ENCODE data around the gene ERC1.

Gene ERC1

DNA sequence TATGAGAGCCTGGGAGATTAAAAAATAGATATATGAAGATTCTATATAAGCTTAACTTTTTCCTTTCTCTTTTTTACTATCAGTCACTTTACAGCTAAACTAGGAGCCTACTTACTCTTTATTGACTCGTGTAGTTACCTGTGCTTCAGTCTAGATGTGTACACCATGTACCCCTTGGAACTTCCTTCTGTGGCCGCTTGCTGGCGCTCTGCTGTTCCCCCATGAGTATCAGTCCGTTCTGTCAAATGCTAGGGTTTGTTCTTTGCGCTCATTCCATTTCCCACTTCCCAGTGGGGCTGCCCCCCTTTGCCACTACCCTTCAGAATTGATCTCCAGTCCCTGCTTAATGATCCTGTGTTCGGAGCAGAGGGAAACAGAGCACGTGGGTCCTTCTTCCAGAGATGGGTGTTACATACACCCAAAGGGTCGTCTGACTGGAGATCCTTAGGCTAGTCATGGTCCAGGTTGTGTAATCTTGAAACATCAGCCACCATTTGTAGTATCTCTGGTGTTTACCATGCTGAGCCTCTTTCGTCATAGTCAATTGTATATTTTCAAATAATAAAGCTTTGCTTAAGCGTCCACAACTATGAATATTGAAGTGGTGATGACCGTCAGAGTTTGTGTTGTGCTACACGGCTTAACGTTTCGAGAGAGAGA lies 443.4 kb downstream of the ERC1 start:
- DNase-seq: no peak
- in situ Hi-C loops (cut with MboI; ENCODE audit: low pct_unique_long_range_greater_than_20kb, low sequenced_read_pairs): no loop called here

DNA sequence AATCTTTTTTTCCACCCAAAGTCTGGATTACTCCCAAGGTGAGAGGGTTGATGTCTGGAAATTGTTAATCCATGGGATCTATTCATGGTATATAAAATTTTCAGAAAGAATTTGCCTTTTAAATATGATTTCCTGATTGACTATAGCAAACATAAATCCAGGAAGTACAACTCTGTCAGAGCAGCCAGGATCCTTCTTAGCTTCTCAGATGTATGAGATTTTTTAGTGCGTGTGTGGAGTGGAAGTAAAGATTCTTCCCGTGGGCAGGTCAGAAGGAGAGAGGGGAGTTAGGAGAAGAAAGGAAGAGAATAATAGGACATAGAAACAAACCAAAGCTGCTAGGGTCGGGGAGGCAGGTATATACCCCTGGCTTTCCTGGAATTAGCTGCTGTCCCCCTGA lies 444.0 kb downstream of the ERC1 start:
- no peak for DNase-seq
- in situ Hi-C loops (cut with MboI; ENCODE audit: low pct_unique_long_range_greater_than_20kb, low sequenced_read_pairs): no loop called here

DNA sequence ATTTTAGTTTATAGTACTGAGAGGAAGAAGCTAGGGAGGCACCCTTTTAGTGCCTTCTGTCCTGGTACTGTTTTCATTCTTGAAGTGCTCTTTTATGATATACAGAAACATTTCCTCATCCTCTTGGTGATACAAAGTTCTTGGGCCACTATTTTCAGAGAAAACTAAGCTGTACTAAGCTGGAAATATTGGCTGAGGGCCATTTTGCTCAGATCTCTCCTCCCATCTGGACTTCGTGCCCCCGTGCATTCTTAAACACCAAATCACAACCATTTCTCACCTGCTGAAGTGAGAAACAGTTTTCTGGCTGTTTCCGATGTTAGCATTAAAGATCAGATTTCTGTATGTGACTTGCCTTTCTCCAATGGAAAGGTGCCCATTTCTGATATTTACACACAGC lies 444.4 kb downstream of the ERC1 start:
- no peak for DNase-seq
- in situ Hi-C loops (cut with MboI; ENCODE audit: low pct_unique_long_range_greater_than_20kb, low sequenced_read_pairs): no loop called here

DNA sequence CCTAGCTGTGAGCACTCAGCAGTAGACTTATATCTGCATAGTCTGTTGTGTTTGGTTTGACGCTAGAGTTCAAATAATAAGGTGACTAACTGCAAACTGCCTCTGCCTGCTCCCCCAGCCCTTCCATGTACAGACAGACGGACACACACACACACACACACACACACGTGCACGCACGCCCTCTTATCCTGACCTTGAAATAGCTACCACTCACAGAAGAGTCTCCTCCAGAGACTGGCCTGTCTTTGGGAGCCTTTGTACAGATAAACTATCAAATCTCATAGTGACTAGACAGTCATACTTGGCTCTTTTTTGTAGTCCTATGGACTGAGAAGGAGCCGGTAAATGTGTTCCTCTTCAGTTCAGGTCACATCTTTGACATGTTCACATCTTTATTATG lies 445.0 kb downstream of the ERC1 start:
- in situ Hi-C loops (cut with MboI; ENCODE audit: low pct_unique_long_range_greater_than_20kb, low sequenced_read_pairs): no loop called here
- DNase-seq: no peak

DNA sequence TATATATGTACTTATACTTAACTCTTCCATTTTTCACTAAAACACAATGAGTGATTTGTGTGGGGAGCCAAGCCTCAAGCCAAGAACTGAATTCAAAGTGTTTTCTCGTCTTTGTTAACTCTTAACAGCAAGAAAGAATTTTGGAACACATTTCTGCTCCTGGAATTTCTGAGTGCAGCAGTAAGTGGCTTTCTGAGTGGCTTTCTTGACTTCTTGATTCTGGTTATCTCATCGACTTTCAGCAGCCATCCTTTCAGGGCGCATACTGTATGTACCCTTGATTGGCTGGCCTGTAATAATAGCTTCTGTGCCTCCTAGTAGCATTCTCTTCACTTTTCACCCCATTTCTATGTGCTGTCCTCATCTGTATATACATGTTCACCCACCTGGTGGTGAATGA lies 446.0 kb downstream of the ERC1 start:
- no peak for DNase-seq
- in situ Hi-C loops (cut with MboI; ENCODE audit: low pct_unique_long_range_greater_than_20kb, low sequenced_read_pairs): no loop called here

DNA sequence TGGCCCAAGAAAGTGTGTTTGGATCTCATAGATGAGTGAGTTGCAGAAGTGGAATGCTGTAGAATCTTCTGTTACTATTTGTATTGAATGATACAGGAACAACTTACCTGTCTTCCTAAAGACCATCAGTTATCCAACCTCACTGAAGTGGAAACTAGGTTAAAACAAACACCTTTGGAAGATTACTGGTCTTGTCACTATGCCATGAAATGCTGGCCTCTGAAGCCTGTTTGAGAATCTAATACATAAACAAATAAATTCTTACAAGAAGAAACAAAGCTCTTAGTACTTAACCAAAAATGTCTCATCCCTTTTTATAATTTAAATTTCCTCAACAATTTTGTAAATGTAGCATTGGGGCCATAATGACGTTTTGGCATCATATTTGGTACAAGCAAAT lies 448.2 kb downstream of the ERC1 start:
- in situ Hi-C loops (cut with MboI; ENCODE audit: low pct_unique_long_range_greater_than_20kb, low sequenced_read_pairs): no loop called here
- DNase-seq: no peak

DNA sequence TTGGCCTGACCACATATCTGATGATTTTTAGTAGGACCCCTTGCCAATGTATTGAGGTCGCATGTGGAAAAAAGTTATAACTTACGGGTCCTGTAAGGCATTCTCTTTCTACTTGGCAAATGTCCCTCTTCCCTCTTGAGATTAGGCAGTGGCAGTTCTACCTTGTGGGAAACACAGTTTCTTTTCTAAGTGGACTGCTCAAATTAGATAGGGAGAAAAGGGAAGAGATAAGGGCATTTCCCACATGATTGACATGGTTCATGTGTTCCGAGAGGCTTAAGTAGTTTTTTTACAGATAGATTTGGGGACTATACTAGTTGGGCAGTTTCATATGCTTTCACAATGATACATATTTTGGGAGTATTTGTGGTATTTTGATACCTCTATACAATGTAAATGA lies 448.7 kb downstream of the ERC1 start:
- DNase-seq: peak; percentile 19
- in situ Hi-C loops (cut with MboI; ENCODE audit: low pct_unique_long_range_greater_than_20kb, low sequenced_read_pairs): no loop called here

DNA sequence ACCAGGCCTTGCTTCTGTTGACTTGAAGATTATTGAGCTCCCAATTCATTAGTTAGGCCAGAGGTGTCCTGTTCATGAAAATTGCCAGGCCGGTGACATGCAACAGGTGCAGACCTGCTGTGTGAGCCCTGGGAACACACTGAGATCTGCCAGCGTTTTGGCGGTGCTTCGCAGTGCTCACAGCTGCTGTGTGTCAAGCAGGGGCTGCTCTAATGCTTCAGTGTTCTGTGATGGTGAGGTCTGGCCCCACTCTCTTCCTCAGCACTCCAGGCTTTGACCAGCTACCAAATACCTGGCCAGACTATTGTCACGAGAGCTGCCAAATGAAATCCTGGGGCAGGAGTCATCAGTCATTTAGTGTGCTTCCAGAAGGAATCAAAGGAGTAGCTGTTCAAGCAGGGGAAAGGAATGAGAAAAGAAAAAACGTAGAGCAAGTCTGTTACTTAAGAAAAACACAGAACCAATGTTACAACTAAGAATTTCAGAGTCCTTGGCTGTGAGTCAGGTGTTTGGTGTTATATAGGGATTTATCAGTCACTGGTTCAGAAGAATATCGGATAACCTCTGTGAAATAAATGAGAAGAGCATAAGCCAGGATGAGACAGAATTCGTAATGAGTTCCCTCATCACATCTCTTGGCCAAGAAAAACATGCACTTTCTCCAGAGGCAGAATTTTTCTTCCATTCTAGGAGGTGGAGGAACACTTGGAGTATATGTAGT lies 452.6 kb downstream of the ERC1 start:
- DNase-seq: no peak
- in situ Hi-C loops (cut with MboI; ENCODE audit: low pct_unique_long_range_greater_than_20kb, low sequenced_read_pairs): no loop called here

DNA sequence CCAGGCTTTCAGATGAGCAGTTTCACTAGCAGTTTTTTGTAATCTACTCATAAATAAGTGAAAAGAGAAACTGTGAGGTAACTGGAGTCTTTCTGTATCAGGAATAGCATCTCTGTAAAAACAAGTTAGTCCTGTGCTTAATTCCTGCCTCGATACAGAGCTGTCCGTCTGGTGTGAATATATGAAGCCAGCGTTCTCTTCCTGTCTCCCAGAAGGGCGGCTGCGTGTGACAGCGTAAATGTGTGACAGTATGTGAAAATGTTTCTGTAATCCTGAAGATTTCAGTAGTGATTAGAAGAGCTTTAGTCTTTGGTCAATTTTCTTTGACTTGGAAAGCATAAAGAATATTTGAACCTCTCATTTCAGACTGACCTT lies 453.1 kb downstream of the ERC1 start:
- in situ Hi-C loops (cut with MboI; ENCODE audit: low pct_unique_long_range_greater_than_20kb, low sequenced_read_pairs): no loop called here
- DNase-seq: no peak

DNA sequence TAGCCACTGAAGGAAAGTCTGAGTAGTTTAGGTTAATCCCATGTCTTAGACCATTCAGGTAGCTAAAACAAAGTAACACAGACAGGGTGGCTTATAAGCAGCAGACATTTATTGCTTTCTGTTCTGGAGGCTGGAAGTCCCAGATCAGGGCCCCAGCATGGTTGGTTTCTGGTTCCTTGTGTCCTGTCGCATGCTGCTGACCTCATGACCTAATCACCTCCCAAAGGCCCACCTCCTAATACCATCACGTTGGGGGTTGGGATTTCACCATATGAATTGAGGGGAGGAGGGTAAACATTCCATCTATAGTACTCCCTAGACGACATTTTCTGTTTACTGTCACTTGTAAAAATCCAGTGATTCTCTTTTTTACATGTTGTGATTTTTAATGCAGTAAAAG lies 454.8 kb downstream of the ERC1 start:
- no peak for DNase-seq
- in situ Hi-C loops (cut with MboI; ENCODE audit: low pct_unique_long_range_greater_than_20kb, low sequenced_read_pairs): no loop called here

DNA sequence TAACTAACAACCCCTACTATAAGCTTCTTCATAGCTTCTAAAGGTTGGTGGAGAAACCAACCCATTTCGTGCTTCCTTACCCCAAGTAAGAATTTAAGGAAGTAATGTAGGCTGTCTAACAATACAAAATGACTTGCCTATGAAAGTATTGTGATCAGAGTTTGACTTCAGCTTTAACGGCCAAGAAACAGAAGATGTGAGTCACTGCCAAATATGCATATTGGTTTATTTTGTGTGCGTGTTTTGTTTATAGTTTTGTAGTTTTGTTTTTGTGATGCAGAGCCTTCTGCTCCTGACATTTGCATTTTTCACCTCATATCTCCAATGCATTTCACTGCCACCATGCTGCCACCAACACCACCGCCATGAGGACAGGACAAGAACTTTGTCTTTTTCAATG lies 457.3 kb downstream of the ERC1 start:
- in situ Hi-C loops (cut with MboI; ENCODE audit: low pct_unique_long_range_greater_than_20kb, low sequenced_read_pairs): no loop called here
- DNase-seq: no peak

DNA sequence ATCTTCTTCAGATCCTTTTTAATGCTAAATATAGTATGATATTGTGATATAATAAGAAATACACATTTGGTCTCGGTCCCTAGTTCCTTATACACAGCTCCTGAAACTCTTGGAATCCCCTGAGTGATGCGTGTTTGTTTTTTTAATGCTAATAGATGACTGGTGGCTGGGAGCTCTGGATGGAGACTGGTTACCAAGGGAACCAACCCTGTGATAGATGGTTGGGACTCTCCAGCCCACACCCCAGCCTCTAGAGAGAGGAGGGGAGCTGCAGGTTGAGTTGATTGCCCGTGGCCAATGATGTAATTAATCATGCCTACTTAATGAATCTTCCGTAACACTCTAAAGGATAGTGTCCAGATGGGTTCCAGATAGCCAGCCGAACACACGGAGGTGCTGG lies 462.8 kb downstream of the ERC1 start:
- no peak for DNase-seq
- in situ Hi-C loops (cut with MboI; ENCODE audit: low pct_unique_long_range_greater_than_20kb, low sequenced_read_pairs): no loop called here

DNA sequence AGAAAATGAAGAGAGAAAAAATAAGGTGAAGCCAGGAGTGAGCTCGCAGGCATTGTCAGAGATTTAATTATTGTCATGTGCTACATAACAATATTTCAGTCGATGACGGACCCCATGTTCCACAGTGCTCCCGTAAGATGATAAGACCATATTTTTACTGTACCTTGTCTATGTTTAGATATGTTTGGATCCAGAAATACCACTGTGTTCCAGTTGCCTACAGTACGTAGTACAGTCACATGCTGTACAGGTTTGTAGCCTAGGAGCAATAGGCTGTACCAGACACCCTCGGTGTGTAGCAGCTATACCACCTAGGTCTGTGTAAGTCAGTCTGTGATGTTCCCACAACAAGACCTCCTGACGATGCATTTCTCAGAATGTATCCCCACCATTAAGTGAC lies 465.9 kb downstream of the ERC1 start:
- in situ Hi-C loops (cut with MboI; ENCODE audit: low pct_unique_long_range_greater_than_20kb, low sequenced_read_pairs): no loop called here
- DNase-seq: no peak

DNA sequence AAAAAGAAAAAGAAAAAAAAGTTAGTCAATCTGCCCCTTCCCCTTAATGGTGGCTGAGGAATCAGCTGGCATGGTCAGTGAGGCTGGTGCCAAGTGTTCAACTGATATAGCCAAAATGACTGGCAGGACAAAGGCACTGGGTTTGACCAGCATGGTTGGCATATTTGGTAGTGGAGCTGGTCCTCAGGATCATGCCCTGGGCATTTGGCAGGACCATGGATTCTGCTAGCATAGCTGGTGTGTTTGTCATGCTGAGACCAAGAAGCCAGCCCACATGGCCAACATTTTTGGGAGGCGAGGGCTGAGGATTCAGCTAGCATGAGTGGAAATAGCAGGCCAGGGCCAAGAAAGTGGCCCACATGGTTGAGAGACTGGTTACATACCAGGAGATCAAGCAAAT lies 466.9 kb downstream of the ERC1 start:
- DNase-seq: no peak
- in situ Hi-C loops (cut with MboI; ENCODE audit: low pct_unique_long_range_greater_than_20kb, low sequenced_read_pairs): no loop called here

DNA sequence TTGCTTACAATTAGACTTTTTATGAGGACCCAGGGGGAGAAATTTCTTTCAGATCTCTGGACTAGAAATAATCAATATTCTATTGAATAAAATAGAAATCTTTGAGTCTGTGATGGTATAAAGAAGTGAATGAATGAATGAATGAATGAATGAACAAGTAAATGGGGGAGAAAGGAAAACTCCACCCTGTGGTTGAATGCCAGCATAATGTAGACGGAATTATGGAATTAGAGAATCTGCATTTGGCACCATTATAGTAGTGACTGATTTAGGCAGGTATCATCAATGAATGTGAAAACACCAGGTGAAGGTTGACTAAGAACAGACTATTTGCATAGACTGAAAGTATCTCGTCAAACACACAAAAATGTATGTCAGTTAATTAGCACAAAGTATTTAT lies 468.3 kb downstream of the ERC1 start:
- no peak for DNase-seq
- in situ Hi-C loops (cut with MboI; ENCODE audit: low pct_unique_long_range_greater_than_20kb, low sequenced_read_pairs): no loop called here

DNA sequence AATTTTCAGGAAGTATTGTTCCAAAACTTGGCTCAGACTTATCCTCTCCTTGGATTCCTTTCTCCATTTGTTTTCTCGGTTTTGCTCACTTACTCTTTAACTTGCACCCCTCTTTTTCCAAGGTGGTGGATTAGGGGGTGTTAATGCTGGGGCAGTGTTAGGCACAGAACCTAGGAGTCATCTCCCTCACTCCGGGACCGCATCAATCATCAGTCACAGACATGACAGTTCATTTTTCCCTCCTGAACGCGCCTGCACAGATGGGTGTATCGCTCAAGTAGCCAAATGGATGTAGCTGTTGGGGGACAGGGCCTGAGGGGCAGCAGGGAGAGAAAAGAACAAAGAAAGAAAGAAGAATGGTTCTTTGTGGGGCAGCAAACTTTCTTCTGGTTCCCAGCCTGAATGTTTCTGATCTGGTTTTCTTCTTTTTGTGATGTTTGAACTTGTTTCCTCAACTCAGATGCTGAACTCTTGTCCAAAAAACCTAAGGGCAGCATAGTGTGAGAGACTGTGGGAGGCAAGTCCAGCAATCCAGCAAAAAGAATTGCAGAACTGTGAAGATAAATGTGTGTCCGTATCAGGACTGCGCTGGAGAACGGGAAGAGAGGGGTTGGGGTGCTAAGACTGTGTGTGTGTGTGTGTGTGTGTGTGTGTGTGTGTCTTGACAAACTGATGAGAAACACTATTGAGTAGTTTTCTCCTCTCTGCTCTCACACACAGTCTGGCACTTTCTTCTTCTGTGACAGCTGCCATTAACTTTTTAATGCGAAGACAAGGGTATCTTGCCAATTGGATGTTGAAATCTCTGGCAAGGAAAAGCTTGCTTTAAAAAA lies 472.3 kb downstream of the ERC1 start:
- in situ Hi-C loops (cut with MboI; ENCODE audit: low pct_unique_long_range_greater_than_20kb, low sequenced_read_pairs): no loop called here
- DNase-seq: no peak

DNA sequence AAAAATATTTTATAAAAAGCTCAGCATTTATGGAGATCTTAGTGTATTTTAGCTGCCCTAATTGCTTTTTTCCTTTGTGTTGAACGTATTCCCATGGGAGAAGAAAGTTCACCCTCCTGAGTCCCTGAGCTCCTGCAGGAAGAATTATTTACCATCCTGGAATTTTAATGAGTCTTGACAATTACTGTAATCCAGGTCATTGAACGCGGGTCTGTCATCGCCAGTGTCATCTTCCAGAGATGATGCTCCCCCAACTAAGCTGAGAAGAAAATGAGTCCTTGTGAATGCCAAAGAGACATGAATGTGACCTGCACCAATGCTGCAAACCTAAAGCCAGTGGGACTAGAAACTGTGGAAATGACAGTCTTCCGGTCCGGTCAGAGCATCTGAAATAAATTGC lies 473.9 kb downstream of the ERC1 start:
- in situ Hi-C loops (cut with MboI; ENCODE audit: low pct_unique_long_range_greater_than_20kb, low sequenced_read_pairs): no loop called here
- DNase-seq: no peak

DNA sequence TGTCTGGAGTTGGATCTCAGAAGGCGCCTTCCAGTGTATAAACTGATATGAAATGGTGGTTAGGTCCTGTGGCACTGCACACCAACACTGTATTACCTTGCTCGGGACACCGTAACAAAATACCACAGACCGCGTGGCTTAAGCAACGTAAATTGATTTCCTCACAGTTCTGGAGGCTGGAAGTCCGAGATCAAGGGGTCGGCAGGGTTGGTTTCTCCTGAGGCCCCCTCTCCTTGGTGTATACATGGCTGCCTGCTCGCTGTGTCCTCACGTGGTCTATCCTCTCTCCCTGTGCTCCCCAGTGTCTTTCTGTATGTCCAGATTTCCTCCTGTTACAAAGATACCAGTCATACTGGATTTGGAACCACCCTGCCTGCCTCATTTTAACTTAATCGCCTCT lies 475.0 kb downstream of the ERC1 start:
- no peak for DNase-seq
- in situ Hi-C loops (cut with MboI; ENCODE audit: low pct_unique_long_range_greater_than_20kb, low sequenced_read_pairs): no loop called here

DNA sequence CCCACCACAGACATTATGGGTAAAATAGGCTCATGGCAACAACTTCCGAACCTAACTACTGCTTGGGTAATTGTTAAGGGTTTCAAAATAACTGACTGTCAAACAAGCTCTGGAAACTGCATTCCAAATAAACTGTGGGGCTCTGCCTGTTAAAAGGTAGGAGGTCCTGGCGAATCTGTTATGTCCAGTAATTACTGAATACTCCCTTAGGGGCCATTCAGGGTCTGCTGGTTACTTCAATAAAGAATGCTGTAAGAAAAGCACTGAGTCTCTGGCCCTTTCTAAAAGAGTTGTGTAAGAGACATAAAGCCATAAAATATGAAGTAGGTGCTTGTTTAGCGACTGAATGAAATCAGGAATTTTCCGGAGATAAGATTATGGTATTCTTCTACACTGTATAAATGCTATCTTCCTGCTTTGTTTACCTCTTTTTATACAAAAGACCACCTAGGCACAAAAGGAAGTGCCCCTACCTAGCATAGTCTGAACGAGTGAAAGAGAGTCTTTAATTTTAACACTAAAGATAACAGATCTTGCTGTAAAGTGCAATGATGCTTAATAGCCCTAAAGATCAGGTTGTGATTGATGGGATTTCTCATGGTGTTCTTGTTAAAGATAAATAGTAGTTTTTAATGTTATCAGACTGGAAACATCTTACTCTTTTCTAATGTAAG lies 475.6 kb downstream of the ERC1 start:
- DNase-seq: no peak
- in situ Hi-C loops (cut with MboI; ENCODE audit: low pct_unique_long_range_greater_than_20kb, low sequenced_read_pairs): no loop called here

DNA sequence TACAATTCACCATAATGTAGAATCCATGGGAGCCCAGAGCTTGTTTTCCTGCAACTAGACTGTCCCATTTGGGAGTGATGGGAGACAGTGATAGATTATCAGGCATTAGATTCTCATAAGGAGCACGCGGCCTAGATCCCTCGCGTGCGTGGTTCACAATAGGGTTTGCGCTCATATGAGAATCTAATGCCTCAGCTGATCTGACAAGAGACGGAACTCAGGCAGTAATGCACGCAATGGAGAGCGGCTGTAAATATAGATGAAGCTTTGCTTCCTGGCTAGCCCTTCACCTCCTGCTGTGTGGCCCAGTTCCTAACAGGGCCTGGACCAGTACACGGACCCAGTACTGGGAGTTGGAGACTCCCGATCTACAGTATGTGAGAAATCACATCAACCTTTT lies 476.7 kb downstream of the ERC1 start:
- in situ Hi-C loops (cut with MboI; ENCODE audit: low pct_unique_long_range_greater_than_20kb, low sequenced_read_pairs): no loop called here
- DNase-seq: no peak

Data from KBM-7 (cell line).